NCI-H226 (cell line): ENCODE data around the gene ATG7.

Source experiments
- DNase-seq: peaks from one replicate; pipeline ENCODE4 v3.0.0-alpha.2; 2015

ATG7 gene

DNA sequence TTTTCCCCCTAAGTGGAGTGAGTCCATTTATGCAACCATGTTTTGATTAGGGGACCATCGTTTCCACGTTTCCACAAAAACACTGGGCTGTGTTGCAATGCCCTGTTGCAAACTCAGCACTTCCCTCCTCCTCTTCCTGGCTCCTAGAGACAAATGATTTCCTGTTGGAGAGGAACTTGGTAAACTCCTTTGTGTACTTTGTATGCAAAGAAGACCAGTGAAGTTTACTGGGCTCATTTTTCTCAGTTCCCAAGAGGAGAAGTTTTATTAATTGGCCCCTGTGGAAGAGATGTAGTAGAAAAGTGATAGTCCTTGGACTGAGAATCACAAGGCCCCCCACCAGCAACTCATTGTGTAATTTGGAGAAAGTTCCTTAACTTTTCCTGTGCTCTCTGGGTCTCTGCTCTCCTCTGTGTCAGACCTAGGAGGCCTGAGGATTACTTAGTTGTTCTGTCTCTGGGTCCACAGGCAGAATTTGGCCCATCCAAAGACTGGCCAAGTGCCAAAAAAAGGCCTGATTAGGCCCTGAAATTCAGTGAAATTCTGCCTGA is 95.0 kb downstream of the ATG7 start:
- peak; percentile 29 for DNase-seq

DNA sequence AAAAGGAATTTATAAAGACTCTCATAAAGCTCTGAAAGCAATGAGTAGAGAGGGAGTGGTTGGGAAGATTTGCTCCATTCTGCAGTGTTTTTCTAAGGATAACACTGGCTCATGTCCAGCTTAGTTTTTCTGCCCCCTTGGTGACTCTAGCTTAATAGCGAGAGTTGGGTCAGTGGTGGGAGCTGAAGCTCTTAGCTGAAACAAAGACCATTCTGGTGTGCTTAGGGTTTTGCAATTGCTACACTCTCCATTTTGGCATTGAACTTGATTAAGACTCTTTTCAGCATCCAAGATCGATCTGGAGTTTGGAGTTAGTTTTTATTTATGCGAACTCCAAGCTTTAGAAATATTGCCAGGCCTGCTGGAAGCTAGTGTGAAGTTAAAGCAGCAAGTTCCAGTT is 98.0 kb downstream of the ATG7 start:
- DNase-seq = no peak

DNA sequence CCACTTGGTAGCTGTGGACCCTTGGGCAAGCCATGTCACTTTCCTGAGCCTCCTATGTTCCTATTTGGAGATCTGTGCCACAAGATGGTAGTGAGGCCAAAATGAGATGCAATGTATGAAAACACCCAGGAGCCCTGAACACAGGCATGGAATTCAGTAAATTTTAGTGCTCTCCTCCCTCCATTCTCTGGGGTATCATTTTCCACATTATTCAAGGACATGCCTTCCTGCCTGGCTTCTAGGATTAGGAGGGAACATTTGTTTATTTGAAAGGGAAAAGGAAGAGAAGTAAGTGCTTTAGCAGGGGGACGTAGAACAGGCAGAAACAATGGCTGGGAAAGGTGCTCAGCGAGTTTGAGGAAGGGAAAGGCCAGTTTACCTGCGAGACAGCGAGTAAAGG is 98.8 kb downstream of the ATG7 start:
- no peak for DNase-seq

DNA sequence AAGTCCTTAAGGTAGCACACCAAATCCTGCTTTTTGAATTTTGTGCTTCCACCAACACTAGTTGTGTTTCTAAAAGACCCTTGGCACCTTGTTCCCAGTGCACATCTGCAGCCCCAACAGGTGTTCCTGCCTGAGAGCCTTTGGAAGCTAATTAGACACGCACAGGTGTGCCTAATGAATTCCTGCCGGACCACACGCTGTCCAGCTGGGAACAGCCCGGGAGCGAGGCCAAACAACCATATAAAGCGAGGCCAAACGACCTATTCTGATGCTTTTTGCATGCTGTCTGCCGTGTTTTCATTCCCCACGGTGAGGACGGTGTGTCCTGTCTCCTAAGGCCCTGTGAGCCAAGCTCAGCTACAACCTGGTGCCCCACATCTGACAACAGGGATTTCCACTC is 99.5 kb downstream of the ATG7 start:
- no peak for DNase-seq

DNA sequence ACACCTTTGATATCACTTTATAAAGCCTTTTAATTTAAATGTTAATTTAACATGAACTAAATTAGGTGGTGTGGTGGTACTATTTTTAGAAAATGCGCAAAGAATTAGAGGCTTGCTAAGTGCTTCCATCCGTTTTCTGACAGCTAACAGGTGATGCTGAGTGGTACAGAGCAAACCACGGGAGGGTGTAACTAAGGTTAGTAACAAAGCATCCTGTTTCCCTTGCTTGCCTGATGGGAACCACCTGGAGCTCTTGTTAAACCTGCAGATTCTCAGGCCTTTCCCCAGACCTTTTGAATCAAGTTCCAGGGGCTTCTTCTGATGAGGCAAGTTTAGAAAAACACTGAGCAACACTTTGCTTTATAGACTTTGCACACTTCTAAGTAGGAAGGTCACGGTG is 101.0 kb downstream of the ATG7 start:
- DNase-seq = no peak

DNA sequence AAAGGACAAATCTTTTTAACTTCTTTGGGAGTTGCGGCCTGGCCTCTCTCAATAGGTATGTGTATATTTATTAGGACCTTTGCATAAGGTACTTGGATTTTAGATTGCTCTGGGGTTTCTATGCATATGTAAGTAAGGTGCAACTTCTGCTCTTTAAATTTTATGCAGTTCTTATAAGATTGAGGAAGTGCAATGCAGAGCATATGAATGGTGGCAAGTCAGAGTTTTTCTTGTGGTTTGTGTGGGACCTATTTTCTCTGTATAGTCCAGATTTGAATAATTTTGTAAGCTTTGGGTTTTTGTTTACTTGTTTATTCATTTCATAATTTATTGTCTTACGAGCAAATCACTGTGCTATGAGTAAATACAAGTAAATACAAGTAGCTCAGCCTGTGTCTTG is 101.5 kb downstream of the ATG7 start:
- no peak for DNase-seq

DNA sequence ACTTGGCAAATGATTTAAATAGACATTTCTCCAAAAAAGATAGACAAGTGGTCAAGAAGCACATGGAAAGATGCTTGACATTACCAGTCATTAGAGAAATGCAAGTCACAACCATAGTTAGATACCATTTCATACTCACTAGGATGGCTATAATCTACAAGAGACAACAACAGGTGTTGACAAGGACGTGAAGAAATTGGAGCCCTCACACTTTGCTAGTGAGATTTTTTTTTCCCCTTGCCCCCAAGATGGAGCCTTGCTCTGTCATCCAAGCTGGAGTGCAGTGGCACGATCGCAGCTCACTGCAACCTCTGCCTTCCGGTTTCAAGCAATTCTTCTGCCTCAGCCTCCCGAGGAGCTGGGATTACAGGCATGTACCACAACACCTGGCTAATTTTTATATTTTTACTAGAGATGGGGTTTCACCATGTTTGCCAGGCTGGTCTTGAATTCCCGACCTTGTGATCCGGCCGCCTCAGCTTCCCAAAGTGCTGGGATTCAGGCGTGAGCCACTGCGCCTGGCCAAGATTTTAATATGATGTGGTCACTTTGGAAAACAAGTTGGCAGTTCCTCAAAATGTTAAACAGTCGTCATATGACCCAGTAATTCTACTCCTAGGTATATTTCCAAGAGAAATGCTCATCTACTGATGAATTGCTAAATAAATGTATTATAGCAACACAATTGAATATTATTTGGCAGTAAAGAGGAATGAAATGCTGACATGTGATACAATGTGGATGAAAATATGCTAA is 103.3 kb downstream of the ATG7 start:
- no peak for DNase-seq

DNA sequence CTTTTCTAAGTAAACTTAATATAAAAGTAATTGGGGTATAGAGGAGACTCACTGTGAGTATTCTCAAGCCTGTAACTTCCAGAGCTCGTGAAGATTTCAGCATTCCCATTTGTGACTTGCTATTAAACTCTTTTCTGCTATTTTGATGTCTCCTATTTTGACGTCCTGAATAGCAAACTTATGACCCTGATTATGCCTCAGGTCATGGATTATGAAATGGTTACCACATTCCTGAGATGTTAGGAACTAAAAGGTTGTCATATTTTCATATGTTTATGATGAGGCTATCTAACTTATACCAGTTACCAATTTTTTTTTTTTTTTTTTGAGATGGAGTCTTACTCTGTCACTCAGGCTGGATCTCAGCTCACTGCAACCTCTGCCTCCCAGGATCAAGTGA is 105.5 kb downstream of the ATG7 start:
- DNase-seq = peak; percentile 50

DNA sequence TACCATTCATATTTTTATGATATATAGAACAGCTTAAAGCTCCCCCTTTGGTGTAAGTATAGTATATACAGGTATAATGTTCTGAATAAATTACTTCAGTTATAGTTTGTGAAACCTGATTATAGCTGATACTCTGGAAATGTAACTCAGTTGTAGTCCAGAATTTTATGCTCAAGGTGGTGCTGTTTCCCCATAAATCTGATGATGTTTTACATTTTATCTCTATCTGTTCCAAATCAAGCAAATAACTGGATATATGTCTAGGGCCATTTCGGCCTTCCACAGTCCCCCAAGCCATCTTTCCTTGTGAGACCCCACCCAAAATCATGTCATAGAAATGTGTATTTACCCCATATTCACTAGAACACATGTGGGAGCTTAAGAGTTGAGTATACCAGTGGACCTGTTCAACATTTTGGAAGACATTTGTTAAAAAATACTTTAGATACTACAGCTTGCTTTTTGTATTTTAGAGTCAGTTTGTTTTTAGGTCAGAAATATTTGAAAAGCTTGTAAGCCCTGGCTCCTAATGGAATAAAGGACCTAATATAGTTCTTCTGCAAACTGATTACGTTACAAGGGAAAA is 107.1 kb downstream of the ATG7 start:
- peak; percentile 19 for DNase-seq

DNA sequence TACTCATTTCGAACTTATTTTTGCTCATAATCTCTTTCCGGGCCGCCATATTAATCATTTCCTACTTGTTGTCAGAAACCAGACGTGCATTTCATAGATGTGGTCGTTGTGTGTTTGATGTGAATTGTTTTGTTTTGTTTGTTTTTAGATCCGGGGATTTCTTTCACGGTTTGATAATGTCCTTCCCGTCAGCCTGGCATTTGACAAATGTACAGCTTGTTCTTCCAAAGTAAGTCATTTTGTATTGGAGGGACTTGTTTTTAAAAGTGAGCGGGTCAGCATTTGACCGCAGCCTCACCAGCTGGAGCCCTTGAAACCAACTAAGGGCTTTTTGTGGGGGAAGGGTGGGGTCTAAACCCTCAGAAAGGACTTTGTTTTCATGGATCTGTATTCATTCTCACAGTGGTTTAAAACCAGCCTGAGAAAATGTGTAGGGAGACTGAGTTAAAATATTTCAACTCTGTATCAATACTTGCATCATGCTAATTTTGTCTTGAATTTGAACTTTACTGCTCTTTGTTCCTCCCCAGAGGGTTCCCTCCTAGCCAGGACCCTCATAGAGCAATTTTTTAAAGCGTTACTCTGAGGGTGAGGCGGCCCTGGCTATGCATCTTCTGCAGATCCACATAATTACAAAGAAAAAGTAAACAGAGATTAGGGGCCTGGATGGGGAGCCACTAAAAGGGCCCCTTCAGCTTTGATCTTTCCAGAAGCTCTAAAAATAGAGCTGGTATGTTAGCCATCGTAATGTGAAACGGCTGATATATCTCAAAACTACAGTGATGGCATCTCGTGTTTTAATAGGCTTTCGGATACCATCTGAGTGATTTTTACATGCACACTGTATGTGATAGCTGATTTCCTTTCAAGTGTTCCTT is 107.9 kb downstream of the ATG7 start:
- no peak for DNase-seq

DNA sequence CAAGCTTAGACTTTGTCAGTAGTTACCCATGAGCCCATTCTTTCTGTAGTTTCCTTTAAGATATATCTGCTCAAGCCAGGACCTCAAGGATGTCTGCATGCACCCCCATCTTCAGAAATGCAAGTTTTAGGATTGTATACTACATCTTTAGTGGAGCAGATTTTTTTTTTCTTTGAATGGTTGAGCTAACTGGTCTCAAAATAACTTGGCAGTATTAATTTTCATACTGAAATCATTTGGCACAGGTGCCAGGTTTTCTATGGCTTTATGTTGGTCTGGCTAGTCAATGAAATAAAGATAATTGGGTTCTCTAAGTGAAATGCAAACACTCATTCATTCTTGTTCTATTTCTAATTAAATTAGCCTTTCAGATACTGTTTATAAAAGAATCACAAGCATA is 108.9 kb downstream of the ATG7 start:
- DNase-seq = no peak

DNA sequence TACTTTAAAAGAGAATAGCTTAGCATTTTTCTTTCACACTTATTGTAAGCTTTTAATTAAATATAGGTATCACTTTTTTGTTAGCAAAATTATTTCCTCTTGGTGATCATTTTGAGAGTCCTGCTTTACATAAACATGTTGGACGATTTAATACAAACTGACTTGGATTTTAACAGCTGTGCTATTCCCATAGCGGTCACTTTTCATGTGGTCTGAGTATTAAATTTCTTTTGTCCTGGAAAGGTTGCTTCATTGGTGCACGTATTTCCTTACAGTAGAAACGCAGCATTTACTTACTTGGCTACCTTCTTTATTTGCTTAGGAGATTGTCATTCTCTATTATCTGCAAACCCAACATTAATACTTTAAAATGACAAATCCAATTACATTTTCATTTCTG is 109.4 kb downstream of the ATG7 start:
- DNase-seq = no peak

DNA sequence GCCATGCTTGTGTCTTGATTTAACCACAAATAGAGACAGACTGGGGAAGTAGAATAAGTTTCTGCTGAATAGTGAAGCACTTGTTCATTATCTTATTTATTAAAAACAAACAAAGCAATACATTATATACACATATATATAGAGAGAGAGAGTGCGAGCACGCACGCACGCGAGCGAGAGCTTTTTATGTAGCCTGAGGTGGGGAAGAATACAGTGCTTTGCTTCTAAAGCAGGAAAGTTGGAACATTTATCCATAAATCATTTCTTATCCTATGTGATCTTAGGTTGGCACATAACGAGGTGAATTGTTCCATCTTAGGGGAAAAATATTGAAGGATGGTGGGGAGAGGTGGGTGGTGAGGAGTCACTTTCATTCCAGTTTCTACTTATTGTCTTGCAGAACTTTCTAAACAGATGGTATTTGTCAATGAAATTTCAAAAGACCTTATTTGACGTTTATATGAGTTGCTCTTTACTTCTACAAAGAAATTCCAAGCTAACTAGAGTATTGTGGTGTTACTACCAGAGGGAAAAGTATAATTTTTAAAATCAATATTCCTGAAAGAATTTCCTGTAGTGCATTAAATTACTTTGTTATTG is 110.0 kb downstream of the ATG7 start:
- DNase-seq = no peak

DNA sequence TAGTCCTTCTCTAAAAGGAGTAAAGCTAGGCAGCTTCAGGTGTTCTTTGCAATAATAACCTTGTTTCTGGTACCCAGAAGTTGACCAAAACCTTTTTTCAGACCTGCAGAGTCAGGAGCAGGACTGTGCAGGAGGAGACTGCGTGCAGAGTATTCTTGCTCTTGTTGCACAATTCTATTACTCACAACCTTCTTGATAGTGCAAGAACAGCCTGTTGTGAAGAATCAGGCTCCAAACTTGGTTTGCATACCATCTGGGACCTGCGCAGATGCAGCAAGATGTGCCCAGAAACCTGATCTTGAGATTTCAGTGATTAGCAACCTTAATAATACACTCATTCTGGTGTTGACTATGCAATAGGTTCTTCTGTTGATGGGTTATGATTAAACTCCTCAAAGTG is 111.9 kb downstream of the ATG7 start:
- DNase-seq = peak; percentile 7

DNA sequence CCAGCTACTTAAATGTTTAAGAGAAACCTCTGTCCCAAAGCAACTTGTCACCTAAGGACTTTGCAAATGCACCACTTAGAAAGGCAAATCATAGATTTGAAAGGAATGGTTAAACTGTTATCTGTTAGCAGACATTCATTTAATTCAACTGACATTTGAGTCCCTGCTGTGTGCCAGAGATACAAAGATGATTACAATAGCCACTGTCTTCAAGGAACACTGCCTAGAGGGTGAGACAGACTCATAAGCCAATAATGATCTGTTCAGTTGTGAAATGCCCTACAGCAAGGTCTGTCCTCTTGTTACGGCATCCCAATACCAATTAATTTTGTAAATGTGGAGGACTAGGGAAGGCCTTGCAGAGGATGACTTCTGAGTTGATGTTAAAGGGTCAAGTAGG is 113.1 kb downstream of the ATG7 start:
- DNase-seq = peak; percentile 20

DNA sequence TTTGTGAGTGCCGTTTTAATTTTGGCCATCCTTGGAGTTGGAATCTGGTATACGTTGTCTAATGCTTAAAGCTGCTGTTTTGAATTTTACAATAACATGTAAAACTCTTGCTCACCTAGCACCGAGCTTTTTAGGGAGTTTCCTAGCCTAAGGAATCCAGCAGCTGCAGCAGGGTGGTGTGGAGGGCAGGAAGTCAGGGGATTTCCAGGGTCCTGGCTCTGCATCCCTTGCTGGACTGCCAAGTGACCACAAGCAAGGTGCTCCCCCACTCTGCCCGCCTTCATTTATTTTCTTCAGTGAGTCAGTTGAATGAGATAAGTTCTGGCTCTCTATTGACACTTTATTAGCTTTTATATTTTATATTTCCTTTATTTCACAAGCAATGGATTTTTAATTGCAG is 113.7 kb downstream of the ATG7 start:
- DNase-seq = peak; percentile 95

DNA sequence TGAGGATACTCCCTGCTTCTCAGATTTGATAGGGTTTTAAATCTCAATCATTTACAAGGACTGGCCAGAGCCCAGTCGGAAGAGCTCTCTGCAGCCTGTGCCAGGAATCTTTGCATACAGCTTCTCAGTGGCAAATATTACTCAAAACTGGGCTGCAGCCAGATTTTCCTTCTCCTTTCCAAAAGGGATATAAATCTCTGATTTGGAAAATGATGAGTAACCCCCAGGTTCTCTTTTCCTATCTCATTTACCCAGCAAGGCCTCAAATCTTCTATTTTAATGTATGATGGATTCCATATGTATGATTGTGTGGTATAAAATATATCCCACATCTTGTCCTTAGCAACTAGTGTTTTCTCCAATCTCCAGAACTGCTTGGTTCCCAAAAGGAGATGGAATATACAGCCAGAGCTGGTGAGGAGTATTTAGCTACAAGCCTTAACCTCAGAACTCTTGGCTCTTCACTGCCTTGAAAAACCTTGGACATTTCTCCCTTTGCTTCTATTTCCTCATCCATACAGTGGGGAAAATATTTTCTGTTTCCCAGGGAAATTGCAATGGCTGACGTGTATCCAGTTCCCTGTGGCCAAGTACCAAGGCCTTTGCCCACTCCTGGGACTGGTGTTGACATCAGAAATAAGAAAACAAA is 114.4 kb downstream of the ATG7 start:
- DNase-seq = peak; percentile 83

DNA sequence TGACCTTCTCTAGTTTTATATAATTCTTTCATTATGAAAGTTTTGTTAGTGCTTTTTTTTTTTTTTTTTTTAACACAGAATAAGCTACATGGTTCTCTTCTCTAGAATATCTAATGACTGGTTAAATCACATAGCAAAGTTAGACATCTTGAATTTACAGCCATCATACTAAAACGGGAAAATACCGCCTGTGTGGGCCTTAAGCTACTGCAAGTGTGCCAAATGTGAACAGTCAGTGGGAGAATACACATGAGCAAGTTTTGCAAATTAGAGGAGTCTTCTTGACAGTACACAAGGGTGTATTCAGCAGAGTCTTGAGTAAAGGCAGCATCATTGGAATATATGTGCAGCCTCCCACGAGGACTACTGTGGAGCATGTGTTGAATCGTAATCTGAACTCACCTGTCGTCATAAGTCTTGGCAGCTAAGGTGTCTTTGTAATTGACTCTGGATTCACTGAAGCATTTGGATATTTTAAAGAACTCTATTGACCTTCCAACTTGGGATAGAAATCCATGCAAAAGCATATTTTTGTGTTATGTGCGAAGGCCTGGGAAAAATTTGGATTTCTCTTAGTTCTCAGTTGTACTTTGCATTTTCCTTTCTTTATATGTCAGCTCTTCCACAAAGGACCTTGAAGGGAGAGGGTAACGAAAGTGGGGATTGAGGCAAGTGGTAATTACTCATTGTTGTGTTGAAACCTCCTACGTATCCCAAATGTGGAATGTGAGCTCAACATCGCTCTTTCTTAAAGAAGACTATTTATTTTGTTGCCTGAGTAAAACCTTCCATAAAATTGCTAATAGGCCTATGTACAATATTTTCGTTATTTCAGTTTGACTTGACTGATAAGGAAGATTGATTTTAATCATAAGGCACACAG is 117.4 kb downstream of the ATG7 start:
- DNase-seq = peak; percentile 4

DNA sequence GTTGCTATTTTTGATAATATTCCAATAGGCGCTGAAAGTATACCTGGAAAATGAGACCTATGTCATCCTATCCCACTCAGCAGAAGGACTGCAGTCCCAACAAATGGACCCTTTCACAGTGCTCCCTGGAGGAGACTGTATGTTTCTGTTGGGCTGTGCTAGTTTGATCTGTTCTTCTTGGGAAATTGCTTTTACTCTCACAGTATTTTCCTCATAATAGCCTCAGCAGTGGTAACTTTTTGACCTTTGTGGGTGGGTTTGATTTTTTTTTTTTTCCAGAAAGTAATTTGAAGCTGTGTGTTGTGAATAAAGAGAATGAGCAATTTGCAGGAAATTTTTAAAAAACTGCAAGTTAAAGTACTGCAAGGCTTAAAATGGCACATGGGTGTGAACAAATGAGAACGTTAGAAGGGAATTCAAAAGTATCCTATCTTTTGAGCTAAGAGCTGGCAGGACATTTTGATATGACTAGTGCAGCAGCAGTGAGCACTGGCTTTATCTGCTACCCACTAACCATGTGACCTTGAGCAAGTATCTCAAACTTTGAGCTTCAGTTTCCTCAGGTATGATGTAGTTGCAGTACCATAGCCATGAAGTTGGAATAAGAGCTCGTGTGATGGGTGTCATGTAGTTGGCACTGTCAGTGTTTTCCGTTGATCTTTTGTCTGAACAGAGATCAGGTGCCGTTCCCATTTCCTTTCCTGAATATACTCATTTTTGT is 118.4 kb downstream of the ATG7 start:
- peak; percentile 3 for DNase-seq

DNA sequence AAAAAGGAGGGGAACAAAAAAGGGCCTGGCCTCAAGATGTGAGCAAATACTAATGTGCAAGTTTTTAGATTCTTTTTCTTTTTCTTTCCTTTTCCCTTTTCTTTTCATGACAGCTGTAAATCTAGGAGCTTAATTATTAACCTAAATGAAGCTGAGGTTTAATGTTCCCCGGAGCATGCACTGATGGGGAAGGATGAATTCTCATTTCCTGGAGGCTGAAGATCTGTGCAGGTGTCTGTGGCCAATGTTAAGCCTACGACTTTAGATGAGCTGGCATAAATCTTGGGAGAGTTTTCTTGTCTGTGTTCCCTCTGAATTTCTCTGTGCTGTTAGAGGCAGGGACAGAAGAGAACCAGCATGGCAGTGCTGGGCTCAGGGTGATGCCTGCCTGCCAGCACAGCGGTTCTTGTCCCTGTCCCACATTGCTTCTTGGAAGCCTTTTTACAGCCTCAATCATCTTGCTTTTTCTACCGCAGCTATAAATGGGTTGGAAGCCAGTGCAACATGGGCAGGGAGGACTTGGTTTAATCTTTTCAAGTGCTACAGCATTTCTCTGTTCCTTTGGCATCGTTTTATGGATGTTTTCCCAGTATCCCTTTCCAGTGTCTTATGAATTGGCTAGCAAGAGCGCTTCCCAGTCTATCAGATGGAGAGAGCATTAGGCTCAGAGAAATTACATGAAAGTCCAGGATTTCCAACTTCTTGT is 119.1 kb downstream of the ATG7 start:
- DNase-seq = no peak
